ENCODE measurements around the gene BEX4.
A peak's percentile ranks its signal among the peaks of the same experiment; 100 is the strongest.

BEX4 gene

GRCh38 chrX:103236296-103236695 is 21.4 kb downstream of the BEX4 start:
- TF ChIP-seq CTCF (IDR thresholded peaks at IDR 0.05; ENCODE audit: low read depth, low read length, missing control alignments) = no peak
- in situ Hi-C loops (cut with HindIII; ENCODE audit: low sequenced_read_pairs) = no loop called here
- no peak for DNase-seq (ENCODE audit: low read depth)
- H3K4me3 ChIP-seq (ENCODE audit: low read depth, low read length) = no peak overlapping the region

GRCh38 chrX:103240155-103240554 is 25.2 kb downstream of the BEX4 start:
- in situ Hi-C loops (cut with HindIII; ENCODE audit: low sequenced_read_pairs) = no loop called here
- no peak for TF ChIP-seq CTCF (IDR thresholded peaks at IDR 0.05; ENCODE audit: low read depth, low read length, missing control alignments)
- no peak overlapping the region for H3K4me3 ChIP-seq (ENCODE audit: low read depth, low read length)
- no peak for DNase-seq (ENCODE audit: low read depth)

- peak; percentile 42 for TF ChIP-seq CTCF (IDR thresholded peaks at IDR 0.05; ENCODE audit: low read depth, low read length, missing control alignments)
- peak; percentile 5 for DNase-seq (ENCODE audit: low read depth)
- H3K4me3 ChIP-seq (ENCODE audit: low read depth, low read length) = no peak overlapping the region
- in situ Hi-C loops (cut with HindIII; ENCODE audit: low sequenced_read_pairs) = no loop called here
These were observed 33.6 kb downstream of the BEX4 start for GRCh38 chrX:103248553-103248952.

- no peak for DNase-seq (ENCODE audit: low read depth)
- no peak for TF ChIP-seq CTCF (IDR thresholded peaks at IDR 0.05; ENCODE audit: low read depth, low read length, missing control alignments)
- no peak overlapping the region for H3K4me3 ChIP-seq (ENCODE audit: low read depth, low read length)
- in situ Hi-C loops (cut with HindIII; ENCODE audit: low sequenced_read_pairs) = no loop called here
These were observed 34.9 kb downstream of the BEX4 start for GRCh38 chrX:103249805-103250204.

- TF ChIP-seq CTCF (IDR thresholded peaks at IDR 0.05; ENCODE audit: low read depth, low read length, missing control alignments) = no peak
These were observed 36.1 kb downstream of the BEX4 start for GRCh38 chrX:103250977-103251376.

GRCh38 chrX:103253608-103254007 is 38.7 kb downstream of the BEX4 start:
- no peak for TF ChIP-seq CTCF (IDR thresholded peaks at IDR 0.05; ENCODE audit: low read depth, low read length, missing control alignments)
- in situ Hi-C loops (cut with HindIII; ENCODE audit: low sequenced_read_pairs) = no loop called here
- no peak for DNase-seq (ENCODE audit: low read depth)
- H3K4me3 ChIP-seq (ENCODE audit: low read depth, low read length) = peak overlapping the region; percentile 56

More at GRCh38 chrX:103250977-103251376, 36.1 kb downstream of the BEX4 start:
- no peak for DNase-seq (ENCODE audit: low read depth)
- in situ Hi-C loops (cut with HindIII; ENCODE audit: low sequenced_read_pairs) = no loop called here
- H3K4me3 ChIP-seq (ENCODE audit: low read depth, low read length) = no peak overlapping the region
